HepG2 (cell line): ENCODE measurements around the gene MMRN2. TPM values are rescaled to one million over a fixed set of nuclear protein-coding genes. Genes with fewer than 3 reads are reported as not detected.

Experiments used
- ATAC-seq: fragments of 200-7000 bp; cut with Tn5 transposase; 3 replicates; pipeline ENCODE4 v1.9.1; 2020; ENCODE audit warnings: mild to moderate bottlenecking, moderate library complexity
- BruUV-seq: library from RNA; stranded (reverse); fragments of 400-500 nt; replicated peaks from 2 replicates; lab custom pipeline; 2021; lab: Mats Ljungman, UMichigan
- CTCF ChIA-PET: fragments of 300-600 bp; formaldehyde crosslinking; extraction: SDS; loops from one replicate; lab custom pipeline; 2021; ENCODE audit warnings: low total read pairs, inconsistent platforms, low intra/inter-chr PET ratio; lab: Yijun Ruan, JAX
- POLR2A ChIA-PET: fragments of 350-600 bp; sonication (Branson Sonifier 250); formaldehyde crosslinking; loops from one replicate; lab custom pipeline; 2020; ENCODE audit warnings: antibody characterized with exemption, inconsistent platforms; lab: Yijun Ruan, JAX
- DNase-seq: peaks from one replicate; pipeline ENCODE4 v3.0.0-alpha.2; 2015; ENCODE audit warnings: low spot score
- FAIRE-seq: peaks from 3 replicates; lab custom pipeline; 2011; peaks lifted over from hg19 to GRCh38; lab: Jason Lieb, UNC
- H2AFZ ChIP-seq: one replicate; pipeline ENCODE4 v1.6.1; 2011; ENCODE audit warnings: low read length, inconsistent platforms
- H3K27ac ChIP-seq: fragments of 300-600 bp; 3 replicates; pipeline ENCODE4 v1.8.0; 2011; ENCODE audit warnings: mixed run types, mild to moderate bottlenecking, mixed read lengths, low read length, inconsistent platforms; ENCODE audit not compliant: insufficient read depth; ENCODE audit errors: extremely low read length
- H3K27me3 ChIP-seq, 2 experiments: fragments of 200-600 bp in 1 of 2; 2 replicates in 1 of 2; 3 replicates in 1 of 2; pipeline versions ENCODE4 v1.6.0 to v1.8.0; 2011; ENCODE audit warnings: low read length in 2 of 2, mild to moderate bottlenecking in 2 of 2, moderate library complexity in 2 of 2, inconsistent platforms in 1 of 2; ENCODE audit not compliant: insufficient read depth in 2 of 2, control insufficient read depth in 1 of 2
- H3K36me3 ChIP-seq, 2 experiments: fragments of 200-600 bp in 1 of 2; replicated peaks in 1 of 2; 2 replicates in 1 of 2; 3 replicates in 1 of 2; pipeline versions ENCODE4 v1.5.1 to v1.8.0; 2011; ENCODE audit warnings: low read length in 2 of 2, inconsistent platforms in 1 of 2; ENCODE audit not compliant: insufficient read depth in 2 of 2, control insufficient read depth in 1 of 2
- H3K4me1 ChIP-seq: 2 replicates; pipeline ENCODE4 v1.5.1; 2012; ENCODE audit warnings: low read length, inconsistent platforms; ENCODE audit not compliant: insufficient read depth
- H3K4me2 ChIP-seq: 2 replicates; pipeline ENCODE4 v1.6.0; 2011; ENCODE audit warnings: low read depth, low read length, inconsistent platforms
- H3K4me3 ChIP-seq, 3 experiments: fragments of 200-600 bp in 1 of 3; sonication (generic), shearing (Covaris generic) in 1 of 3; replicated peaks in 1 of 3; 2 replicates each; pipeline ENCODE4 v1.5.1; 2011 to 2016; ENCODE audit warnings: low read length in 3 of 3, inconsistent platforms in 2 of 3, low read depth in 2 of 3, mild to moderate bottlenecking in 2 of 3, control low read depth in 1 of 3, mixed read lengths in 1 of 3; ENCODE audit not compliant: insufficient read depth in 1 of 3
- H3K79me2 ChIP-seq: one replicate; pipeline ENCODE4 v1.6.1; 2011; ENCODE audit warnings: low read length, inconsistent platforms; ENCODE audit not compliant: insufficient read depth
- H3K9ac ChIP-seq: 2 replicates; pipeline ENCODE4 v1.6.0; 2011; ENCODE audit warnings: mild to moderate bottlenecking, low read depth, low read length, inconsistent platforms; ENCODE audit not compliant: insufficient read depth
- H3K9me3 ChIP-seq: 2 replicates; pipeline ENCODE4 v1.5.1; 2012; ENCODE audit warnings: mild to moderate bottlenecking, low read length
- H4K20me1 ChIP-seq: 2 replicates; pipeline ENCODE4 v1.6.0; 2011; ENCODE audit warnings: inconsistent platforms, mild to moderate bottlenecking, low read length, moderate library complexity; ENCODE audit not compliant: insufficient read depth
- AHR ChIP-seq: IDR thresholded peaks from 2 replicates; pipeline ENCODE4 v1.6.1; 2018; ENCODE audit warnings: missing genetic modification reagents, missing compliant biosample characterization
- ATAD3A ChIP-seq: sonication (generic); formaldehyde crosslinking; IDR thresholded peaks from 2 replicates; pipeline ENCODE4 v1.4.0; 2020; ENCODE audit warnings: missing genetic modification reagents
- CHD2 ChIP-seq: IDR thresholded peaks from 2 replicates; pipeline ENCODE4 v1.6.1; 2011; ENCODE audit warnings: low read depth, low read length, improper control_type of control experiment
- DNMT1 ChIP-seq: sonication (generic); formaldehyde crosslinking; IDR thresholded peaks from 2 replicates; pipeline ENCODE4 v1.5.1; 2020; ENCODE audit warnings: mild to moderate bottlenecking, missing genetic modification reagents
- ETV6 ChIP-seq: sonication (generic); formaldehyde crosslinking; conservative IDR thresholded peaks from 2 replicates; pipeline ENCODE4 v1.4.0; 2020; ENCODE audit warnings: missing genetic modification reagents
- KDM2A ChIP-seq: sonication (generic); formaldehyde crosslinking; IDR thresholded peaks from 2 replicates; pipeline ENCODE4 v1.4.0; 2020; ENCODE audit warnings: low read depth, missing genetic modification reagents, borderline replicate concordance
- KLF12 ChIP-seq: sonication (generic); formaldehyde crosslinking; IDR thresholded peaks from 2 replicates; pipeline ENCODE4 v1.4.0; 2020; ENCODE audit warnings: missing genetic modification reagents, borderline replicate concordance
- STAG1 ChIP-seq: sonication (generic); formaldehyde crosslinking; IDR thresholded peaks from 2 replicates; pipeline ENCODE4 v1.4.0; 2020; ENCODE audit warnings: missing genetic modification reagents
- TOPORS ChIP-seq: sonication (generic); formaldehyde crosslinking; IDR thresholded peaks from 2 replicates; pipeline ENCODE4 v1.8.0; 2023; ENCODE audit warnings: mild to moderate bottlenecking, missing genetic modification reagents
- ZKSCAN8 ChIP-seq: IDR thresholded peaks from 2 replicates; pipeline ENCODE4 v1.6.1; 2016; ENCODE audit warnings: borderline replicate concordance, missing genetic modification reagents, missing compliant biosample characterization
- ZNF292 ChIP-seq: sonication (generic); formaldehyde crosslinking; IDR thresholded peaks from 2 replicates; pipeline ENCODE4 v1.8.1; 2022; ENCODE audit warnings: mild to moderate bottlenecking, low read depth, missing genetic modification reagents, borderline replicate concordance
- WGBS: methylation state at CpG from one replicate; pipeline ENCODE4 v1.1.6; 2017; ENCODE audit warnings: low lambda C conversion rate; 5-methylcytosine and 5-hydroxymethylcytosine counted together
- in situ Hi-C: cut with HindIII; loops from 2 replicates; pipeline ENCODE4 v1.10.0; 2017; ENCODE audit warnings: low pct_unique_long_range_greater_than_20kb; ENCODE audit not compliant: extremely low pct_ligation_motif_present
- intact Hi-C: fragments of 100-400 bp; cut with micrococcal nuclease; formaldehyde crosslinking; loops from one replicate; pipeline ENCODE4 v1.10.0; 2022; ENCODE audit not compliant: unreplicated experiment
- polyA plus RNA-seq, 8 experiments: library from polyadenylated mRNA; depleted of rRNA in 3 of 8; stranded (reverse) in 7 of 8; unstranded in 1 of 8; fragments of >200 nt; fragmentation: Illumina TruSeq in 4 of 8; extraction: Trizol in 4 of 8; gene quantifications; 2 replicates each; pipeline versions ENCODE4 v1.2.1 to v1.2.3, GENCODE V29; 2011 to 2016; ENCODE audit warnings: low read depth in 4 of 8, missing spikeins in 1 of 8, mixed read lengths in 1 of 8; ENCODE audit not compliant: insufficient read depth in 1 of 8
- total RNA-seq, 5 experiments: library from RNA; depleted of rRNA; stranded (reverse); fragments of >200 nt; fragmentation: Illumina TruSeq; extraction: Trizol; gene quantifications; 2 replicates each; pipeline ENCODE4 v1.2.3, GENCODE V29; 2016; ENCODE audit warnings: low read depth in 1 of 5
- TF ChIP-seq, protein P1 (sequence below): sonication (generic); formaldehyde crosslinking; IDR thresholded peaks from 2 replicates; pipeline ENCODE4 v1.9.0; 2021; ENCODE audit warnings: missing genetic modification reagents, borderline replicate concordance
- TF ChIP-seq, protein P2 (sequence below): sonication (generic); formaldehyde crosslinking; IDR thresholded peaks from 2 replicates; pipeline ENCODE4 v1.8.0; 2022; ENCODE audit warnings: missing genetic modification reagents, mild to moderate bottlenecking, moderate library complexity, borderline replicate concordance
- TF ChIP-seq, protein P3 (sequence below): IDR thresholded peaks from 2 replicates; pipeline ENCODE4 v1.6.1; 2016

MMRN2 gene
- total and polyA plus RNA-seq, 2 of the 13 experiments (the other 11 are each of a cell fraction or from before 2014, with no cell fraction given) = 0.04 TPM; not detected in 1

DNA sequence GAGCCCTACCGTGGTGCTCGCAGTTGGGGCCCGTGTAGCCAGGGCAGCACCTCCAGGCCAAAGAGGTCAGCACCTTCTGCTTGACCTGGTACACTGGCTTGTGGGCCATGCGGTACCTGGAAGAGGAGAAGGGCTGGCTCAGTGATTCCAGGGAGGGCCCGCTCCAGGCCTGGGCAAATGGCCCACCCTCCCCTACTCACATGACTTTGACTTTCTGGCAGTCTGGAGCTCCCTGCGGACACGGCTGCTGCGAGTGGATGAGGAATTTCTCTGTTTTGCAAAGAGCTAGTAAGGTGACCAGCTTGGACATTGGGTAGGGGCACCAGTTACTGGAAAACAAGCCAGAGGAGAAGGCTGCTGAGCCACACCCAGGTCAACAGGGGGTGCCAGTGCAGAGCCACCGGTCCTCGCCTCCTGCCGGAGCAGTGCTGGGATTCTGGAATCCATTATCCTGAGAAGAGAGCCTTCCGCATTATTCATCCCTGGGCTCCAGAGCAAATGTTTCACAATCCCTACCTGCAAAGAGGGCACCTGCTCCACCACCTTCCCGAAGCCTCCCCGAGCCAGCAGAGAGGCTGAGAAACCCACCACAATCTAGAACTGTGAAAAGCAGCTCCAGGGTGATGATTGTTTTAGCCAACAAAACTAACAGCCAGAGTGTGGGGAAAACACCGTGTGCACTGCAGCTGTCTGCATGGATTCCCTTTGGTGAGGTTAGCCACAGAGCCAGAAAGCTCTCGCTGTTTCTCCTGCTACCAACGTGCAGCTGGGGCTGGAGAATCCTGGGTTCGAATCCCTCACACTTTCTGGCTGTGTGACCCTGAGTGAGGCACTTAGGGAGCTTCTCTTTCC, 11.8 kb downstream of the MMRN2 start (continued):
- TF ChIP-seq, protein P1, sequence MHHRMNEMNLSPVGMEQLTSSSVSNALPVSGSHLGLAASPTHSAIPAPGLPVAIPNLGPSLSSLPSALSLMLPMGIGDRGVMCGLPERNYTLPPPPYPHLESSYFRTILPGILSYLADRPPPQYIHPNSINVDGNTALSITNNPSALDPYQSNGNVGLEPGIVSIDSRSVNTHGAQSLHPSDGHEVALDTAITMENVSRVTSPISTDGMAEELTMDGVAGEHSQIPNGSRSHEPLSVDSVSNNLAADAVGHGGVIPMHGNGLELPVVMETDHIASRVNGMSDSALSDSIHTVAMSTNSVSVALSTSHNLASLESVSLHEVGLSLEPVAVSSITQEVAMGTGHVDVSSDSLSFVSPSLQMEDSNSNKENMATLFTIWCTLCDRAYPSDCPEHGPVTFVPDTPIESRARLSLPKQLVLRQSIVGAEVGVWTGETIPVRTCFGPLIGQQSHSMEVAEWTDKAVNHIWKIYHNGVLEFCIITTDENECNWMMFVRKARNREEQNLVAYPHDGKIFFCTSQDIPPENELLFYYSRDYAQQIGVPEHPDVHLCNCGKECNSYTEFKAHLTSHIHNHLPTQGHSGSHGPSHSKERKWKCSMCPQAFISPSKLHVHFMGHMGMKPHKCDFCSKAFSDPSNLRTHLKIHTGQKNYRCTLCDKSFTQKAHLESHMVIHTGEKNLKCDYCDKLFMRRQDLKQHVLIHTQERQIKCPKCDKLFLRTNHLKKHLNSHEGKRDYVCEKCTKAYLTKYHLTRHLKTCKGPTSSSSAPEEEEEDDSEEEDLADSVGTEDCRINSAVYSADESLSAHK (CRISPR knock-in tag) = no peak
- TF ChIP-seq ATAD3A (CRISPR knock-in tag) (no peak), CHD2 (0 out of 2 replicates have a peak, but pooled peaks have one; percentile 17), STAG1 (CRISPR knock-in tag) (peak; percentile 61), ZKSCAN8 (CRISPR knock-in tag) (no peak), ETV6 (no peak), KDM2A (CRISPR knock-in tag) (peak; percentile 44; the same call in 1 of the 2 replicates)

DNA sequence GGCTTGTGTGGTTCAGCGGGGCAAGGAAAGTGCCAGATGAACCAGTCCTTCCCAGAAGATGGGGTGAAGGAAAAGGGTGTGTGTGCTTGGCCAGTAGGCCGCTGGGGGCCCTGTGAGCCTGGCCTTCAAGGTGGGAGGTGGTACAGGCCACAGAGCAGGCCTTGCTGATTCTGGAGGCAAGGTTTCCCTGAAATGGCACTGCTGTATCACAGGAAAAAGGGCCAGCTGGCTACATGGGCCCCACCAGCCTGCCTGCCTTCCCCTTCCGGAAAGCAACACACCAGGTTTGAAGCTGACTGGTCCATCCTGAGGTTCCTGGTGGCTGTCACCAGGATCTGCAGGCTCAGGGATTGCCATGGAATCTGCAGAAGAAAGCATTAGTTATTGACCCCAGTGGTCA, 12.5 kb downstream of the MMRN2 start:
- no peak overlapping the region for H3K9ac ChIP-seq
- no peaks in the 10 kb centered on the region for H3K36me3 ChIP-seq
- no peak overlapping the region for H2AFZ ChIP-seq
- no peaks in the 10 kb centered on the region for H3K9me3 ChIP-seq
- FAIRE-seq (no peak), ATAC-seq (no peak), DNase-seq (no peak)
- intact Hi-C loops = loop anchor here (1.0 kb wide), 1 partner anchor 15 kb away; no protein-coding TSS in a partner anchor
- no peak overlapping the region for H3K27ac ChIP-seq
- H3K4me2 ChIP-seq = no peak overlapping the region
- POLR2A ChIA-PET = no interaction called here
- CTCF ChIA-PET = interaction anchor here (1.4 kb wide), 1 partner anchor 16 kb away, joined by 4 read pairs; no protein-coding TSS in a partner anchor
- no peak overlapping the region for H3K4me3 ChIP-seq
- peaks cover 34% of the 10 kb centered on the region for H3K4me1 ChIP-seq
- 83% methylated on average over 2 of the region's 3 CpGs for WGBS
- TF ChIP-seq TOPORS (CRISPR knock-in tag) = no peak
- TF ChIP-seq, protein P2, sequence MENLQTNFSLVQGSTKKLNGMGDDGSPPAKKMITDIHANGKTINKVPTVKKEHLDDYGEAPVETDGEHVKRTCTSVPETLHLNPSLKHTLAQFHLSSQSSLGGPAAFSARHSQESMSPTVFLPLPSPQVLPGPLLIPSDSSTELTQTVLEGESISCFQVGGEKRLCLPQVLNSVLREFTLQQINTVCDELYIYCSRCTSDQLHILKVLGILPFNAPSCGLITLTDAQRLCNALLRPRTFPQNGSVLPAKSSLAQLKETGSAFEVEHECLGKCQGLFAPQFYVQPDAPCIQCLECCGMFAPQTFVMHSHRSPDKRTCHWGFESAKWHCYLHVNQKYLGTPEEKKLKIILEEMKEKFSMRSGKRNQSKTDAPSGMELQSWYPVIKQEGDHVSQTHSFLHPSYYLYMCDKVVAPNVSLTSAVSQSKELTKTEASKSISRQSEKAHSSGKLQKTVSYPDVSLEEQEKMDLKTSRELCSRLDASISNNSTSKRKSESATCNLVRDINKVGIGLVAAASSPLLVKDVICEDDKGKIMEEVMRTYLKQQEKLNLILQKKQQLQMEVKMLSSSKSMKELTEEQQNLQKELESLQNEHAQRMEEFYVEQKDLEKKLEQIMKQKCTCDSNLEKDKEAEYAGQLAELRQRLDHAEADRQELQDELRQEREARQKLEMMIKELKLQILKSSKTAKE = no peak
- TF ChIP-seq KLF12 (CRISPR knock-in tag) = no peak
- TF ChIP-seq, protein P3, sequence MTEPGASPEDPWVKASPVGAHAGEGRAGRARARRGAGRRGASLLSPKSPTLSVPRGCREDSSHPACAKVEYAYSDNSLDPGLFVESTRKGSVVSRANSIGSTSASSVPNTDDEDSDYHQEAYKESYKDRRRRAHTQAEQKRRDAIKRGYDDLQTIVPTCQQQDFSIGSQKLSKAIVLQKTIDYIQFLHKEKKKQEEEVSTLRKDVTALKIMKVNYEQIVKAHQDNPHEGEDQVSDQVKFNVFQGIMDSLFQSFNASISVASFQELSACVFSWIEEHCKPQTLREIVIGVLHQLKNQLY = no peak
- no peak for TF ChIP-seq ZNF292 (CRISPR knock-in tag)
- TF ChIP-seq DNMT1 (CRISPR knock-in tag) = no peak
- no peak for TF ChIP-seq AHR (CRISPR knock-in tag)
- H3K27me3 ChIP-seq = peaks cover 5 to 32% of the 10 kb centered on the region in 2 experiments; a peak in 3 of 5 replicates
- no peaks in the 10 kb centered on the region for H3K79me2 ChIP-seq
- in situ Hi-C loops = no loop called here
- no peaks in the 10 kb centered on the region for H4K20me1 ChIP-seq
- BruUV-seq = no TSS peak
